Endometrium (tissue), 2 donors: Measurements from ENCODE around the gene DYNC1I2.

ENCODE experiments used
- FAIRE-seq: peaks from 2 replicates; lab custom pipeline; 2012; peaks lifted over from hg19 to GRCh38; lab: Jason Lieb, UNC
- donor health status: control.
- donor health status: control.

DYNC1I2 gene

DNA sequence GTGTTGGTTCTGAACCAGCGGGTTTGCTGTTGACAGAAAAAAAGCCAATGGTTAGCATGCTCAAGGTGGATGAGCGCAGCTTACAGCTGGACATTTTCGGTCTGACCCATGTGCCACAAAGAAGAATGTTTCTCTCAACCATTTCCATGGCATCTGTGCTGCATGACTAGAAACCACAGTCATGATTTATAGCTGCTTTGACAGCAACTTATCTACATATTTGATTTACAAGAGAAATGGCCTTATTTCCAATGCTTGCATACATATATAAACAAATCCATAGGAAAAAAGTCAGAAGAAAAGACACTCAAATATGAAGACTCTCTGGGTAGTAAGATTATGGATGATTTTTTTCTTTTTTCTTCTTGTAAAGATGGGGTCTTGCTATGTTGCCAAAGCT lies 98.2 kb downstream of the DYNC1I2 start:
- FAIRE-seq, result no peak

DNA sequence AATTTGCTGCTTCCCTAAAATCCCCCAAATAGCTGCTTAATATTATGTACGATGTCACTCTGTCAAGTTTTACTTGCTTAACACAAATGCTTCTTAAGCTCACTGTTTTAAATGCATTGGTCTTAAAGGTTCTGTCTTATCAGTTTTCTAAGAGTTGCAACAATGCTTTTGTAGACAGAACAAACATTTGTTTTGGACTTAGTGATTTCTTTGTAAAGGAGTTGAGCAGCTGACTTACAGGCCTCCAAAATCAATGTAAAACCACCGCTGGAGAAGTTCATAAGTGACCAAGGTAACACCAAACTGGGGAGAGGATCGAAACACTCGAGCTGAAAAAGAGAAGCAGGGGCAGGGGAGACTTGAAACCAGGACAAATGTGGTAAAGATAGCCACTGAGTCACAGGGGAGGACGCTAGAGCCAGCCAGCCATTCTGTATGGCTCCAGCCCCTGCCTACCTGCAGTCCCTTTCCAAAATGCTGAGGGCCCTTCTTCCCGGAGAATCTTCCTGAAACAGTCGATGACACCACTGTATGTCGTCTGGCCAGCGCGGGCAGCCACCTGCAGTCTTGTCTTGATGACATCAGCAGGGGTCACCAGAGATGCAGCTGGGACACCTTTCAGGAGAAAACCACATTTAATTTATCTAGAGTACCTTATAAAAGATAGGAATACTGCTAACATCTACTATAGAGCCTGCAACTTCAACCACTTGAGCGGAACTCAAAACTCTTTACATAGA lies 100.2 kb downstream of the DYNC1I2 start:
- no peak for FAIRE-seq

DNA sequence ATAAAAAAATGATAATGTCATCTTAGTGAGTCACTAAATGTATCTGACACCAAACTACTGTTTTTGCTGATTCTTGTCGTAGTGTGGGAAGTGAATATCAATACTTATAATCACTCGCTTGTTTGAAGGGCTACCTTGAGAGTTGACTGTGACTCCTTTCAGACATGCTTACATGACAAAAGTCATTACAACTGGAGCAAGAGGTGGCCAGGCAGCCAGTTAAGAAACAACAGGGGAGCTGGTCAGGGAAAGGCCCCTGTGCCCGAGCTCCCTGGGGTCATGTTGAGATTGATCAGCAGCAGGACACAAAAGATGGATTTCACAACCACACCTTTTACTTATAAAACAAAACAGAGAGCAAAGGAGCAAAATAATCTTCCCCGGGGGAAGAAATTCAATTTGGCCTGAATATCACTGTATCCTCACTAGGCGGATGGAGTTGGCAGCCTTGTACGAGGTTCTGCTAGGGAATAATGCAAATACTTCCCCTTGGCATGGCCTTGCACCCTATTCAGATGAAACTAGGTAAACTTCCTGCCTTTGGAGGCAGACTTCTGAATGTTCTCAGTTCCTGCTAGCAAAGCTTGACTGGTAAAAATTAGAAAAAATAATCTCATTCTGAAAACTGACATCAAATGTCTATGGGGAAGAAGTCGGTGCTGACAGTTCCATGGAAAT lies 101.2 kb downstream of the DYNC1I2 start:
- no peak for FAIRE-seq

DNA sequence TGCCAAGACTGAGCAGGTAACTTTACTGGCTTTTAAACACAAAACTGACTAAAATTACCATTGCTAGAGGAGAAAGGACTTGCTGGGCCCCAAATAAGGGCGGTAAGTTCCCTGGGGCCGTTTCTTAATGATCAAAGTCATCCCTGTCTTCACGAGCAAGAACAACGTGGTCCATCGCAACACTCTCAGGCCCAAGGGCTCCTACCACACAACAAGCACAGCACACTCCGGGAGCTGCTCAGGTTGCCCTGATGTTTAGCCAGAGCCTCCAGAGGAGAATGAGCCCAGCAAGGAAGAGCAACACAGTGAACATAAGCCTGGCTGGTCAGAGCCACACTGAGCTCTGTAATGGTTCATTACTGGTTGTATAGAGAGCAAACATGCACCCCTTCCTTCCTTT lies 102.7 kb downstream of the DYNC1I2 start:
- no peak for FAIRE-seq

DNA sequence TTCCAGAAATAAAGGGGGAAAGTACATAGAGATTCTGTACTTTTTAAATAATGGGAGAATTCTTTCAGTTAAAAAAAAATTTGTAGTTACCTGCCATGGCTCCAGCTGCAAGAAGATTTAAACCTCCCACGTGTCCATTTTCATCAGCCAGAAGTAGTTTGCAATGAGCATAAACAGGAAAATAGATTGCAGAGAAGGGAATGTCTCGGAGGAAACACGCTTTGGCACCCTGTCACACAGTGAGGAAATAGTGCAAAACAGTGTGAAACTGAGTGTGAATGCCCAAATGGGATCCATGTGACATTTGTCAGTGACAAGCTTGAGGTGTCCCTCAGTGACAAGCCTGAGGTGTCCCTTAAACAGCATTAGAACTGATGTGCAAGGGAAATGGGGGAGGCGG lies 104.1 kb downstream of the DYNC1I2 start:
- no peak for FAIRE-seq

DNA sequence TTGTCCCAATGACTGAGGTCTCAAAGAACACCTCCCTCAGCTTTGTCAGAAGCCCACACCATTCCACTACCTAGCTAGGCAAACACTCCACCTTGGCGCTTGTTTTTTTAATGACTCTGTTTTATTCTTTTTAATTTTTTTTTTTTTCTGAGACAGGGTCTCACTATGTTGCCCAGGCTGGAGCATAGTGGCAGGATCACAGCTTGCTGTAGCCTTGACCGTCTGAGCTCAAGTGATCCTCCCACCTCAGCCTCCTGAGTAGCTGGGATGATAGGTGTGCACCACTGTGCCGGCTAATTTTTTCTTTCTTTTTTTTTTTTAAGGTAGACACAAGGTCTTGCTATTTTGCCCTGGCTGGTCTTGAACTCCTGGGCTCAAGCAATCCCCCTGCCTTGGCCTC lies 104.9 kb downstream of the DYNC1I2 start:
- no peak for FAIRE-seq

DNA sequence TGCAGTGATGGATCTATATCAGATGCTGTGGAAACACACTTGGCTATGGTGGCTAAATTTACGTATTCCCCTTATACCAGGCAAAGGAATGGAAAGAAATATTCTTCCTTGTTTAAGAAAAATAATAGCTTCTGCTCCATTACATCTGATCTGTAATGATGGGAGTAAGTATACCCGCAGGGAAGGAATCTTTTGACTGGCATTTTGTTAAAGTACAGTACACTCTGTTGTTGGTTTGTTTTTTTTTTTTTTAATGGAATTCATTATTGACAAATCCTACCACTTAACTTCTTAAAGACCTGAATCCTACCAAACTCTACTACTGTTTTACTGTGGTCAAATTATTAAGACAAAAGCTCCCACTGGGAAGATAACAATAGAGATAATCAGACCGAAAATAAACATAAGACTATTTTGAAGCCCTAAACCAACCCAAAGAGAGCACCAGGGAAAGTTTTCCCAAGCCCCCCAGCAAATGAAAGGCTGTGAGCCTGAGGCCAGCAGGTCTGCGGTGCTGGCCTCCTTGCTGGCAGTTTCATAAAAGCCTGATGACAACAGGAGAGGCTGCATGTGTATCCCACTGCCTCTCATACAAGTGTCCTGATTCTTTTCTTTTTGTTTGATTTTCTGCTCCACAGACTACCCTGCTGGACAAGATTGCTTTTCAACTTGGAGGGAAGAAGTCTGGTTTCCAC lies 105.8 kb downstream of the DYNC1I2 start:
- FAIRE-seq, result no peak

DNA sequence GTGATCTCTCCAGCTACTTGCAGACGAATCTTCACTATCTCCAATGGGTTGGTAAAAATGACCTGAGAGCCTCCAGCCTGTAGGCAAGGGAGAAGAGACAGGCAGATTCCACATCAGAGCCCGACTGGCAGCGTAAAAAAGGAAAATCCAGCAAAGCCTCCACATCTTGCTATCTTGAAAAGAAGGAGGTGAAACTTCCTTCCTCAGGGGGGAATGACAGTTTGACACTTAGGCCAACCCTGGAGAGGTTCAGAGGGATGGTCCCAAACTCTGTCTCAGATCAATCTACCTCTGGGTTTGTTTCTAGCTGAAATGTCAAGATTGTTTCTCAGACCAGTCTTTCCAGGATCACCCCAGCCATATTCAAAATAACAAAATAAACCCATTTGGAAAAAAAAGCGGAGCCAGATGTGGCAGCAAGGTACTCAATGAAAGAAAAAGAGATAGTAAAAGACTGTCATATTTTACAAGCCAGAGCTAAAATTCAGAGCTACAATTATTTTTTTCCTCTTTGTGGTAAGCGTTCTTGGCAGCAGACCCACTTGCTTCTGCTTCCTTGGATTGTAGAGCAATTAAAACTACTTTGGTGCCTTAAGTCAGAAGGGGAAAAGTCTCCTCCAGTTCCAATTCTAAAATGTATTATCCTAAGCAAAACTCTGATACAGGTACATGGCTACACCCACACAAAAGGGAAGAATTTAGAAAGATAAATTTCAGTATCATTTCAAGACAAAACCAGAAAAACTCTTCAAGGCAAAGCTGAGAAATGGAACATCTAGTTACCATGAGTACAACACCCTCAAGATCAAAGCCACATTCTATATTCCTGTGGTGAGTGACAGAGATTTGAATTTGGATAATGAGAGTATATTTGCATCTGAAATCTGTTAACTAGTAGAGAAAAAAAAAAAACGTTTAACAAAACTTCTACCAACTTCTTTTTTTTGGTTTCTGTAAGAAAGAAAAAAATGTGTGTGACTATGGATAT lies 106.7 kb downstream of the DYNC1I2 start:
- FAIRE-seq, result no peak

DNA sequence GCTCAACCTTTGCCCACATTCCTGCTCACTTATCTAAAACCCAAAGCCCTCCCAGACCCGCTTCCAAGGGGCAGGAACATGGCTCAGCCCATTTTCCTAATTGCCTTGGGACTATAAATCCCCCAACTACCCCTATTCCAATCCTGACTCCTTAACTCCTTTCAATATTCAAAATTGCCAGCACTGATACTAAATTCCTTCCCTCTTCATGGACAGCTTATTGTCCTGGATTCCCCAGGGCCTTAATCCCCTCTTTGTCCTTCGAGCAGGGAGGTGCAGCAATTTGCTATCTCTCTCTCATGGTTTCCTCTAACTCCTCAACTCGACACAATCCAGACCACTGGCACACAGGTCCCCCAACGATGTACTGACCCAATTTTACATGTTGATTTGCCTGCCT lies 107.6 kb downstream of the DYNC1I2 start:
- FAIRE-seq, result no peak
